Neuronal stem cell (in vitro differentiated cells): ENCODE measurements around the gene PRPF19.

Experiments
- DNase-seq: peaks from one replicate; pipeline ENCODE4 v3.0.0-alpha.2; 2013; ENCODE audit warnings: low spot score
- H2AFZ ChIP-seq: one replicate; pipeline ENCODE4 v1.6.1; 2013; ENCODE audit warnings: mild to moderate bottlenecking, low read length, inconsistent platforms
- H2AK5ac ChIP-seq: 2 replicates; pipeline ENCODE4 v1.6.1; 2013; ENCODE audit warnings: low read depth, mild to moderate bottlenecking, inconsistent platforms, low read length, moderate library complexity, mixed read lengths
- H2BK120ac ChIP-seq: 2 replicates; pipeline ENCODE4 v1.6.1; 2013; ENCODE audit warnings: low read depth, mild to moderate bottlenecking, inconsistent platforms, low read length, moderate library complexity, mixed read lengths
- H2BK12ac ChIP-seq: one replicate; pipeline ENCODE4 v1.6.1; 2013; ENCODE audit warnings: low read length, inconsistent platforms
- H2BK15ac ChIP-seq: 2 replicates; pipeline ENCODE4 v1.6.1; 2013; ENCODE audit warnings: mild to moderate bottlenecking, low read length, inconsistent platforms, mixed read lengths
- H2BK5ac ChIP-seq: one replicate; pipeline ENCODE4 v1.6.1; 2013; ENCODE audit warnings: inconsistent platforms, mild to moderate bottlenecking, low read length, moderate library complexity
- H3K14ac ChIP-seq: one replicate; pipeline ENCODE4 v1.6.1; 2013; ENCODE audit warnings: low read length, inconsistent platforms
- H3K18ac ChIP-seq: 2 replicates; pipeline ENCODE4 v1.6.1; 2013; ENCODE audit warnings: low read length, inconsistent platforms
- H3K23ac ChIP-seq: 2 replicates; pipeline ENCODE4 v1.6.1; 2013; ENCODE audit warnings: low read depth, mild to moderate bottlenecking, mixed read lengths, low read length, inconsistent platforms; ENCODE audit not compliant: poor library complexity
- H3K27ac ChIP-seq: replicated peaks from 3 replicates; pipeline ENCODE4 v1.5.1; 2013; ENCODE audit warnings: low read length, inconsistent platforms
- H3K27me3 ChIP-seq, 3 experiments: 2 replicates each; pipeline ENCODE4 v1.6.1; 2013; ENCODE audit warnings: low read length in 3 of 3, mild to moderate bottlenecking in 2 of 3, inconsistent platforms in 1 of 3, low read depth in 1 of 3, mixed read lengths in 1 of 3, moderate library complexity in 1 of 3; ENCODE audit not compliant: control insufficient read depth in 3 of 3, insufficient read depth in 3 of 3
- H3K36me3 ChIP-seq, 2 donors: replicated peaks in 1 of 2; 2 replicates each; pipeline ENCODE4 v1.6.1; 2013; ENCODE audit warnings: low read length in 2 of 2; ENCODE audit not compliant: control insufficient read depth in 2 of 2, insufficient read depth in 2 of 2
- H3K4ac ChIP-seq: 2 replicates; pipeline ENCODE4 v1.6.1; 2013; ENCODE audit warnings: inconsistent platforms, mild to moderate bottlenecking, low read length, moderate library complexity
- H3K4me1 ChIP-seq, 2 donors: 1 replicate in 1 of 2; 2 replicates in 1 of 2; pipeline ENCODE4 v1.6.1; 2013; ENCODE audit warnings: low read length in 2 of 2, low read depth in 1 of 2; ENCODE audit not compliant: control insufficient read depth in 2 of 2, insufficient read depth in 1 of 2
- H3K4me2 ChIP-seq: one replicate; pipeline ENCODE4 v1.6.1; 2013; ENCODE audit warnings: mild to moderate bottlenecking, low read length, inconsistent platforms; ENCODE audit not compliant: insufficient read depth, poor library complexity, severe bottlenecking
- H3K4me3 ChIP-seq, 2 donors: 2 replicates each; pipeline ENCODE4 v1.5.1; 2013; ENCODE audit warnings: low read length in 2 of 2, mild to moderate bottlenecking in 2 of 2, inconsistent platforms in 1 of 2, moderate library complexity in 1 of 2
- H3K79me1 ChIP-seq: one replicate; pipeline ENCODE4 v1.6.1; 2013; ENCODE audit warnings: low read depth, mild to moderate bottlenecking, inconsistent platforms, low read length, moderate library complexity
- H3K9ac ChIP-seq: one replicate; pipeline ENCODE4 v1.6.1; 2013; ENCODE audit warnings: mild to moderate bottlenecking, low read depth, low read length, inconsistent platforms; ENCODE audit not compliant: poor library complexity
- H3K9me3 ChIP-seq, 2 donors: replicated peaks in 1 of 2; 2 replicates each; pipeline versions ENCODE3 to v1.6.1; 2013; ENCODE audit warnings: low read length in 2 of 2, mild to moderate bottlenecking in 2 of 2, inconsistent platforms in 1 of 2, low read depth in 1 of 2, mixed read lengths in 1 of 2, moderate library complexity in 1 of 2; ENCODE audit not compliant: control insufficient read depth in 2 of 2, insufficient read depth in 1 of 2
- H4K8ac ChIP-seq: one replicate; pipeline ENCODE4 v1.6.1; 2013; ENCODE audit warnings: low read depth, mild to moderate bottlenecking, inconsistent platforms, low read length, moderate library complexity
- H4K91ac ChIP-seq: one replicate; pipeline ENCODE4 v1.6.1; 2013; ENCODE audit warnings: low read length, low read depth, mild to moderate bottlenecking, inconsistent platforms; ENCODE audit not compliant: poor library complexity
- WGBS, 2 donors: extraction: QIAGEN DNeasy Blood & Tissue Kit; methylation state at CpG; one replicate each; pipeline ENCODE4 v1.1.7; 2013; ENCODE audit warnings: missing lambda C conversion rate in 2 of 2, mixed read lengths in 1 of 2; ENCODE audit not compliant: insufficient read length in 2 of 2, insufficient replicate concordance in 1 of 2; ENCODE audit errors: extremely low coverage in 2 of 2; 5-methylcytosine and 5-hydroxymethylcytosine counted together

Gene PRPF19

DNA sequence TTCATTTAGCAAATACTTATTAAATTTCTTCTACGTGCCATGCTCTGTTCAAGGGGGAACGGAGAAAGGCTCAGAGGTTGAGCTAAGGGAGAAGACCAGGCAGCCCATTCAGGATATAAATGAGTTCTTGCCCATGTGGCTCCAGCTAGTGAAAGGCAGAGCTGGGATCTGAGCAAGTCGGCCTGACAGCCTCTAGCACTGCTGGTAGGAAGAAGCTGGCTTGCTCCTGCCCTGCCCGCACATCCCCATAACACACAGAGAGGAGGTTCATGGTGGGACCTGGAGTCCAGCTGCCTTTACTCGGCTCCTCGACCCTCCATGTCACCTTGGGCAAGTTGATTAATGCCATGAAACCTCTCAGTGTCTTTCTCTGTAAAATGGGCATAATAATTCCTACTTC lies 43.6 kb upstream of the PRPF19 start:
- Histone ChIP-seq H3K9ac (no peak overlapping the region), H3K9me3 (no peaks in the 10 kb centered on the region), H3K18ac (no peak overlapping the region), H2BK5ac (no peak overlapping the region), H4K8ac (no peak overlapping the region), H2BK12ac (no peak overlapping the region), H2BK120ac (no peak overlapping the region), H3K36me3 (no peaks in the 10 kb centered on the region), H3K14ac (no peak overlapping the region), H3K4ac (no peak overlapping the region), H3K4me1 (peaks cover 21 to 22% of the 10 kb centered on the region in 2 donors), H3K79me1 (peaks cover 2% of the 10 kb centered on the region), H2BK15ac (no peak overlapping the region), H3K23ac (no peak overlapping the region), H2AK5ac (no peak overlapping the region), H3K27ac (no peak overlapping the region), H4K91ac (no peak overlapping the region), H3K4me2 (no peak overlapping the region), H3K4me3 (no peak overlapping the region), H3K27me3 (peaks cover 0 to 17% (median 3%) of the 10 kb centered on the region in 3 experiments), H2AFZ (no peak overlapping the region)
- no peak for DNase-seq
- WGBS, 2 donors, result no CpG with 5 or more reads among the region's 6 CpGs

DNA sequence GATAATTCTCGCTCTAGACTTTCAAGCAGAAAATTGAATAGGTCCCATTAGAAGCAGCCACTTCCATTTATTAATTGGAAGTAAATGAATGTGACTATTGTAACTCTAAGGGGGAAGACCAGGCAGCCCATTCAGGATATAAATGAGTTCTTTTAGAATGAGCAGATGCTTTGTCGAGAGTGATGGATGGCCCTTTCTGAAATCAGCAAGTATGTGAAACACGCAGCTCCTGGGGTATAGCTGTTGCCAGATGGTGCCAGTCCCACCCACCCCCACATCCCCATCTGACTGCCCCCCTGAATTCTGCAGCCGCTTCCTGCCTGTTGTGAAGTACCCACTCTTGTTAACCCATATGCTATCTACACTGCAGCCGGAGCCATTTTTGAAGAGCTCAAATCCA lies 41.9 kb upstream of the PRPF19 start:
- Histone ChIP-seq H2BK15ac (no peak overlapping the region), H3K27me3 (peaks cover 0 to 17% (median 3%) of the 10 kb centered on the region in 3 experiments), H2BK120ac (no peak overlapping the region), H2AK5ac (peak overlapping the region; percentile 1), H2BK5ac (no peak overlapping the region), H3K4me2 (no peak overlapping the region), H3K18ac (peak overlapping the region; percentile 1), H3K9ac (no peak overlapping the region), H3K4me1 (peaks cover 21 to 22% of the 10 kb centered on the region in 2 donors), H3K23ac (no peak overlapping the region), H3K27ac (peak overlapping the region; percentile 8), H3K9me3 (no peaks in the 10 kb centered on the region), H4K91ac (no peak overlapping the region), H3K79me1 (peaks cover 2% of the 10 kb centered on the region), H3K4me3 (no peak overlapping the region), H4K8ac (no peak overlapping the region), H2AFZ (no peak overlapping the region), H3K4ac (no peak overlapping the region), H3K36me3 (no peaks in the 10 kb centered on the region), H3K14ac (no peak overlapping the region), H2BK12ac (no peak overlapping the region)
- no CpG with 5 or more reads among the region's 5 CpGs for WGBS, 2 donors
- no peak for DNase-seq

DNA sequence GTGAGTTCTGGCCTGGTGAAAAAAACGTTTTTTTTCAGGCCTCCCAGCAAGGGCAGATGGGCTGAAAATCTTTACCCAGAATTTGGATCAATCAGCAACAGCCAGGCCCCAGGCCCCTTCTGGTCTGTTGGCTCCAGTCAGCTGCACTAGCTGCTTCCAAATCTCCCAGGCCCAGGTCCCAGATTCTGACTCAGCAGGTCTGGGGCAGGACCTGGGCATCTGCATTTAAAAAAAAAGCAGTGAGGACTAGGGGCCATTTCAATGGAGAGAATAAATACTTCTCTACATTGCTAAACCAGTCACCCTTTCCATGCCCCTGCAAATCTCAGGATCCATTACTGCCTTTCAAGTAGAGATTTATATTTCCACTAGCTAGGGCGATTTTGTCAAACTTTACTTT lies 41.3 kb upstream of the PRPF19 start:
- Histone ChIP-seq H4K8ac (no peak overlapping the region), H3K4me1 (peaks cover 21 to 22% of the 10 kb centered on the region in 2 donors), H3K4me2 (no peak overlapping the region), H3K27ac (peak overlapping the region; percentile 67), H4K91ac (no peak overlapping the region), H3K18ac (no peak overlapping the region), H2AFZ (no peak overlapping the region), H3K79me1 (peaks cover 2% of the 10 kb centered on the region), H3K27me3 (peaks cover 0 to 17% (median 3%) of the 10 kb centered on the region in 3 experiments), H3K4me3 (no peak overlapping the region), H3K9ac (peak overlapping the region; percentile 25), H2BK120ac (no peak overlapping the region), H2BK15ac (no peak overlapping the region), H3K36me3 (no peaks in the 10 kb centered on the region), H2BK5ac (no peak overlapping the region), H3K14ac (no peak overlapping the region), H2BK12ac (no peak overlapping the region), H2AK5ac (no peak overlapping the region), H3K9me3 (no peaks in the 10 kb centered on the region), H3K23ac (no peak overlapping the region), H3K4ac (no peak overlapping the region)
- WGBS, 2 donors, result no CpG with 5 or more reads among the region's 2 CpGs
- DNase-seq, result no peak

DNA sequence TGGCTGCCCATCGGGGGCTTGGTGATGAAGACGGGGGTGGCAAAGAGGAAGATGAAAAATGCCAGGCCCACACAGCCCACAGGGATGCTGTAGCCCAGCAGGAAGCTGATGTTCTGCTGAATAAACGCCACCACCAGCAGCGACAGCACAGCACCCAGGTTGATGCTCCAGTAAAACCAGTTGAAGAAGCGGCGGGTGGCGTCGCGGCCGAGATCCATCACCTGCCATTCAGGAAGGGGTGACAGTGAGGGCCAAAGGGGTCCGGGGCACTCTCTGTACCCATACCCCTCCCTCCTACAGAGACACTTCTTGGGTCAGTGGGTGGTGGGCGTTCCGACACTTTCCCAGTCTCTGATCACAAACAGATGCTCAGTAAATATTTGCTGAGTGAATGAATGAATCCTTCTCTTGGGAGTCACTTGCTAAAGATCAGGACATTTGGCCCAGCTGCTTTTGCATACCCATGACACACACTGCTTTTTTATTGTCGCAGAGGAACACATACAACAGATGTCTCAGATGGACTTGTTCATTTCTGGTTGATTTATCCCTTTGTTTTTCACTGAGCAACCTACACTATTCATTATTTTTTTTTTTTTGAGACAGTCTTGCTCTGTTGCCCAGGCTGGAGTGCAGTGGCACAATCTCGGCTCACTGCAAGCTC lies 40.3 kb upstream of the PRPF19 start:
- H3K4ac ChIP-seq, result no peak overlapping the region
- no peak overlapping the region for H2AFZ ChIP-seq
- H2BK5ac ChIP-seq, result no peak overlapping the region
- H3K27me3 ChIP-seq, result peaks cover 0 to 16% (median 3%) of the 10 kb centered on the region in 3 experiments
- peak overlapping the region; percentile 60 for H2BK15ac ChIP-seq
- H3K9ac ChIP-seq, result no peak overlapping the region
- H3K9me3 ChIP-seq, result no peaks in the 10 kb centered on the region
- H3K18ac ChIP-seq, result peak overlapping the region; percentile 72
- H2BK12ac ChIP-seq, result no peak overlapping the region
- no peak overlapping the region for H3K23ac ChIP-seq
- H3K27ac ChIP-seq, result no peak overlapping the region
- H2AK5ac ChIP-seq, result no peak overlapping the region
- no peak overlapping the region for H2BK120ac ChIP-seq
- no peak overlapping the region for H3K4me2 ChIP-seq
- DNase-seq, result no peak
- H4K91ac ChIP-seq, result no peak overlapping the region
- WGBS, 2 donors, result no CpG with 5 or more reads among the region's 15 CpGs
- H4K8ac ChIP-seq, result no peak overlapping the region
- H3K14ac ChIP-seq, result no peak overlapping the region
- no peaks in the 10 kb centered on the region for H3K36me3 ChIP-seq
- H3K4me3 ChIP-seq, result no peak overlapping the region
- H3K79me1 ChIP-seq, result peaks cover 2% of the 10 kb centered on the region
- peaks cover 15 to 16% of the 10 kb centered on the region in 2 donors for H3K4me1 ChIP-seq
